Measurements from ENCODE around the gene THRB. TPM values are rescaled to one million over a fixed set of nuclear protein-coding genes. Genes with fewer than 3 reads are reported as not detected.

THRB gene
- total and polyA plus RNA-seq, 9 of the 15 experiments (the other 6 are each of a cell fraction or from before 2014, with no cell fraction given), result 1.7 to 14.9 (median 6.9) TPM

GRCh38 chr3:24495326-24495994, 810 bp upstream of the THRB start (continued):
- TF ChIP-seq HES1 (IDR thresholded peaks at IDR 0.05; ENCODE audit: low read depth) (no peak), NFE2 (IDR thresholded peaks at IDR 0.05; ENCODE audit: low read depth) (no peak), ATF1 (CRISPR knock-in tag; IDR thresholded peaks at IDR 0.05) (no peak), ATF1 (tag; IDR thresholded peaks at IDR 0.05) (peak; percentile 1; the same call in 1 of the 2 replicates), ZC3H8 (IDR thresholded peaks at IDR 0.05) (0 out of 2 replicates have a peak, but pooled peaks have one; percentile 69), TAF1 (IDR thresholded peaks at IDR 0.05; ENCODE audit: control insufficient read depth, extremely low read depth, insufficient read depth, low read length, severe bottlenecking) (peak; percentile 61), AFF4 (CRISPR knock-in tag; IDR thresholded peaks at IDR 0.05) (0 out of 2 replicates have a peak, but pooled peaks have one; percentile 15), TOE1 (IDR thresholded peaks at IDR 0.05; ENCODE audit: borderline replicate concordance) (peak; percentile 42; the same call in 1 of the 2 replicates), TOE1 (CRISPR knock-in tag; IDR thresholded peaks at IDR 0.05; ENCODE audit: borderline replicate concordance, low read depth) (no peak), ZEB2 (IDR thresholded peaks at IDR 0.05) (peak; percentile 92), RFX7 (CRISPR knock-in tag; IDR thresholded peaks at IDR 0.05) (no peak), ATF3 (IDR thresholded peaks at IDR 0.05) (no peak), ATF3 (CRISPR knock-in tag; conservative IDR thresholded peaks at IDR 0.05) (0 out of 2 replicates have a peak, but pooled peaks have one; percentile 35), CXXC5 (CRISPR knock-in tag; IDR thresholded peaks at IDR 0.05) (0 out of 2 replicates have a peak, but pooled peaks have one; percentile 56), PCBP2 (IDR thresholded peaks at IDR 0.05; ENCODE audit: low read depth, low read length, poor library complexity, severe bottlenecking) (no peak), BCLAF1 (IDR thresholded peaks at IDR 0.05; ENCODE audit: borderline replicate concordance in 1 of 2, control insufficient read depth in 1 of 2, low read depth in 2 of 2, low read length in 1 of 2) (peak in 1 of 2 experiments; percentile 88; a peak in 2 of 4 replicates), ILF3 (IDR thresholded peaks at IDR 0.05; ENCODE audit: borderline replicate concordance) (peak; percentile 92), KLF13 (tag; IDR thresholded peaks at IDR 0.05; ENCODE audit: borderline replicate concordance, low read depth) (0 out of 2 replicates have a peak, but pooled peaks have one; percentile 11)

All from K562 (cell line).